Stimulated activated naive CD4-positive, alpha-beta T cell treated with Interleukin-2 at 50 U/mL for 16 hours (primary cell): ENCODE data around the gene RASAL1.
A peak's percentile ranks its signal among the peaks of the same experiment; 100 is the strongest.

Experiments
- DNase-seq: peaks from one replicate; lab custom pipeline; 2025; lab: John Stamatoyannopoulos, UW

Gene RASAL1

GRCh38 chr12:113114447-113115178, 20.9 kb downstream of the RASAL1 start:
- no peak for DNase-seq

- DNase-seq = no peak
Observed at GRCh38 chr12:113113397-113113796, 22.2 kb downstream of the RASAL1 start.

- no peak for DNase-seq
Observed at GRCh38 chr12:113112043-113112899, 23.3 kb downstream of the RASAL1 start.

- DNase-seq = no peak
Observed at GRCh38 chr12:113111247-113111646, 24.3 kb downstream of the RASAL1 start.

DNA sequence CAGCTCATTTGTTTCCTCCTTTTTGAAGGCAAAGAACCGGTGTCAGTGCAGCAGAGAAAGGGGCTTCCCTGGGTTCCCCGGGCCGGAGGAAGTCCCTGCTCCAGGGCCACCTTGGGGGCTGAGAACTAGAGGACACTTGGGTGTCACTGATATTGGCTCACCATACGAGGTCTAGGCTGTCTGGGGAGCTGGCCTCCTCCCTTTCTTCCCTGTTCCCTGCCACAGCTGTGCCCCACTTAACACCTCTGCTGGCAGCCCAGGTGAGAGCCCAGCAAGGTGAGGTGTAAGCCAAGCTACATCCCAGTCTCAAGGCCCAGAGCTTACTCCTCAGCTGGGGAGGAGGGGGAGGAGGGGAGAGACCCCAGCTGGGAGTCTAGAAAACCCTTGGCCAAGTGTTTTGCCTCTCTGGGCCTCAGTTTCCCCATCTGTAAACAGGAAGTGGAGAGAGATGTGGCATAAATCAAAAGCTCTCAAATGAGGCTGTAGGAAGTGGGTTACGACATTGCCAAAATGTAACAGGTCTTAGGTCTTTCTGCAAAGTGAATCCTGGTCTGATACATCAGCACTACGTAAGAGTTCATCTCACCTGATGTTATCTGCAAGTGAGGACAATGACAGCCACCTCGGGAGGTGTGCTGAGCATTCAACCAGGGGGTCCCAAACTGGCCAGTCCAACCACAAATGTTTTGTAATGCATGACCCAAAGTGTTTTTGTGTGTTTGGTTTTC, 25.5 kb downstream of the RASAL1 start:
- DNase-seq = no peak

GRCh38 chr12:113109360-113109759, 26.2 kb downstream of the RASAL1 start:
- no peak for DNase-seq

DNA sequence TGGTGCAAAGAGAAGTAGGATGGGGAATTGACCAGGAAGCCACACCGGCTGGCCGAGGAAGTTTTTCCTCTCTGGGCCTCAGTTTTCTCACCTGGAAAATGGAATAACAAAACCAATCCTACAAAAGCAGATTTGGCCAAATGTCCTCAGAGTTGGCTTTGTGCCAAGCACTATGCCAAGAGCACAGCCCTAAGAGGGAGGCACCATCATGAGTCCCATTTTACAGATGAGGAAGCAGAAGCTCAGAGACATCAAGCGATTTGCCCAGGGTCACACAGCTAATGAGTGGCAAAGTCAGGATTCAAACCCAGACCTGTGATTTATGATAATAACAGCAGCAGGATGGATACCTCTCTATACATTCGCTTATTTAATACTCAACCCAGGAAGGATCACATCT, 27.3 kb downstream of the RASAL1 start:
- DNase-seq = no peak

GRCh38 chr12:113106361-113106760, 29.2 kb downstream of the RASAL1 start:
- DNase-seq = no peak

DNA sequence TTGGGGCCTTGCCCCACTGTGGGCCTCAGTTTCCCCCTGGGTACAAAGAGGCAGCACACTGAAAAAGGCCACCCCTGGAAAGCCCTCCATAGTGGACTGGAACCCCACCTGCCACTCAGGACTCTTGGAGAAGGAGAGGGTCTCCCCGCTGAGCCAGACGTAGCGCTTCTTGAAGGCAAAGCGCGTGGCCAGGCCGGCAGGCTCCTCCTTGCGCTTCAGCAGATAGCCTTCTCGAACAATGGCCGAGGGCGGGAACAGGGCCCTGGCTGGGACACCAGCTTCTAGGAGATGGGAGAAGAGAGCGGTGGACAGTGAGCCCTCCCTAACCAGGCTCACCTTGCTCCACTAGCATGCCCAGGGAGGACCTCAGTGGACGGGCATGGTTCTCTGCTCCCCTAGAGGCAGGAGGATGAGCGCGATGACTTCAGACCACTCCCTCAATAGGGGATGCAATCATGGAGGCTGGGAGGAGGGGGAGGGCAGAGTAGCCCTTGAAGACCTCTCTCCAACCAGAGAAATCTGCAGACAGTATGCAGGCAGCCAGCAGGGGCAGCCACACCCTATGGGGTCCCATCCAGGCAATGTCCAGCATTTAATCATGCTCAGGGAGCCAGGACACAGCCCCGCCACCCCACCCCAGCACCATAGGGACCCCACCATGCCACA, 29.8 kb downstream of the RASAL1 start:
- DNase-seq = no peak

DNA sequence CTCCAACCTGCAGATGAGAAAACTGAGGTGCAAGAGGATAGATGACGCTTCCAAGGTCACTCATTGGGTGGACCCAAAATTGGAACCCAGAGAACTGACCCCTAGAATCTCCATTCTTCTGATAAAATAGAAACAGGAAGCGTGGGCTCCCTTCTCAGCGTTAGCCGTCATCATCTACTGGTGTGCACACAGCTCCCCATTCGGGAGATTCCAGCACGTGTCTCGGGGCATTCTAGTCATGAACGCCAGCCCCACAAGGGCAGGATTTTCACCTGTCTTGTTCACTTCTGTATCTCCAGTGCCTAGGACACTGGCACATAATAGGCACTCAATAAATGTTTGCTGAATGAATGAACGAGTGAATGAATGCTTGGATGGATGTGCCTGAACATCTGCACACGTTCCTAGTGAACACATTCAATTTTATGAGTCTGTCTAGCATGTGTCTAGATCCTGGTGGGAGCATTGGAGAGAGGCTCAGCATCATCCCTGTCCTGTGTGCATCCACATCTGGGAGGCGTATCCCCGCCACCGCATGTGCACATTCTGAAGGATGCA, 30.5 kb downstream of the RASAL1 start:
- DNase-seq = no peak

GRCh38 chr12:113103756-113104450, 31.7 kb downstream of the RASAL1 start:
- DNase-seq = peak; percentile 47

DNA sequence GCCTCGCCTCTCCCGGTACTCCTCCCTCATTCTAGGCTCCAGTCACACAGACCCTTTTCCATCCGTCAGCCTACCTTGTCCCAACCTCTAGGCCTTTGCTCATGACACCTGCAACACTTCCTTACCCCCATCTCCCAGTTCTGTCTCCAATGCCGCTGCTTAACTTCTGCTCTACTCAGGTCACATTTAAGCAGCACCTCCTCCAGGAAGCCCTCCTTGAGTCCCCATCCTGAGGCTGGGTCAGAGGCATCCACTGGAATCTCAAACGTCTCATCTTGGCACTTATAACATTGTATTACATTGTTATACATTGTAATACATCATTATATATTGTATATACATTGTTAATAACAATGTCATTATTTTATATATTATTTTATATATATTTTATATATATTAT, 32.8 kb downstream of the RASAL1 start:
- DNase-seq = no peak

- DNase-seq = no peak
Observed at GRCh38 chr12:113101751-113102150, 33.8 kb downstream of the RASAL1 start.

DNA sequence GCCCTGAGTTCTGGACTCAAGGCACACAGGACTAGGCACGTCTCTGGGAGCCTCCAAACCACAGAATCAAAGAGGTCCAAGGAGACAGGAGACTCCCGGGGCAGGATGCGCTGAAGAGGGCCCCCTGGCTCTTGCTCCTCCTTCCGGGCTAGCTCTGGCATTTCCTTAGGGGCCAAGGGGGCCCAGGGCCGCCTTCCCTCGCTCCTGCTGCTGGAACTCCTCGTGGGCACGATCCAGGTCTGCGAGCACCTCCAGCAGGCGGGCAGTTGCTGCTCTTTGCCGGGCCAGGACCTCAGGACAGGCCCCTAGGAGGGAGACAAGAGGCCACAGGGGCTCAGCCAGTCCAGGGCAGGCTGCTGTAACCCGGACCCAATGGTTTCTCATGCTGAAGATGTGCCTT, 35.8 kb downstream of the RASAL1 start:
- no peak for DNase-seq

GRCh38 chr12:113099364-113099763, 36.2 kb downstream of the RASAL1 start:
- no peak for DNase-seq

- DNase-seq = peak; percentile 51
Observed at GRCh38 chr12:113098441-113099028, 37.0 kb downstream of the RASAL1 start.

- DNase-seq = no peak
Observed at GRCh38 chr12:113097716-113098440, 37.7 kb downstream of the RASAL1 start.

GRCh38 chr12:113096675-113097461, 38.7 kb downstream of the RASAL1 start:
- no peak for DNase-seq

- DNase-seq = no peak
Observed at GRCh38 chr12:113095405-113095804, 40.2 kb downstream of the RASAL1 start.
